H1 (cell line): ENCODE measurements around the gene PLEKHH3. TPM values are rescaled to one million over a fixed set of nuclear protein-coding genes. Genes with fewer than 3 reads are reported as not detected.

ENCODE experiments used
- microRNA-seq, 2 experiments: library from miRNA; unstranded; fragments of <30 nt; microRNA quantifications; one replicate each; pipeline versions ENCODE4 to v1.2.0, GENCODE V29; 2016 to 2020; ENCODE audit warnings: borderline microRNAs expressed in 2 of 2, borderline number of aligned reads in 2 of 2, borderline replicate concordance in 1 of 2
- polyA plus RNA-seq, 7 experiments: library from polyadenylated mRNA; depleted of rRNA in 3 of 7; stranded (reverse) in 5 of 7; unstranded in 2 of 7; fragments of >200 nt in 5 of 7; fragments of 200-250 nt in 2 of 7; gene quantifications; 1 replicate in 5 of 7; 2 replicates in 1 of 7; 4 replicates in 1 of 7; pipeline versions ENCODE4 v1.2.1 to v1.2.3, GENCODE V29; 2011 to 2013; ENCODE audit warnings: missing spikeins in 2 of 7, mixed read lengths in 2 of 7
- small RNA-seq: library from polyadenylated mRNA; stranded (forward); fragments of <200 nt; extraction: miRNeasy Mini kit (QIAGEN cat#:217004); gene quantifications from one replicate; pipeline ENCODE3, GENCODE V24; 2013; ENCODE audit not compliant: insufficient read depth
- total RNA-seq: library from RNA; stranded (reverse); fragmentation: NEBNext Ultra II Directional; extraction: Animal tissue kit (Norgen Biotek cat#: 25700); gene quantifications from 2 replicates; pipeline ENCODE4 v1.2.1, GENCODE V29; 2021

PLEKHH3 gene
- total and polyA plus RNA-seq, 2 of the 8 experiments (the other 6 are each of a cell fraction or from before 2014, with no cell fraction given) = 11.1 to 13.5 TPM

Small RNA genes within 50 kb of the gene (microRNA-seq; reads per million reads assigned to microRNA genes)
- 0 to 0.23 reads per million in 2 experiments for gene MIR6780A

Small RNA genes within 50 kb of the gene (small RNA-seq; reads per million reads assigned to genes)
- gene MIR6780A = not detected

Other genes starting within 250 kb of the PLEKHH3 start
- gene ATP6V0A1, start 218.1 kb downstream of the PLEKHH3 start, total RNA-seq = 55.3 and 57.3 TPM in 2 replicates
- 63.4 and 77.4 TPM in 2 replicates for gene ATP6V0A1, start 218.1 kb downstream of the PLEKHH3 start, polyA plus RNA-seq (2011; rRNA removed)
- 19.4 and 21.3 TPM in 2 replicates for gene NAGLU, start 140.8 kb downstream of the PLEKHH3 start, total RNA-seq
- 21.6 and 34.5 TPM in 2 replicates for gene NAGLU, start 140.8 kb downstream of the PLEKHH3 start, polyA plus RNA-seq (2011; rRNA removed)
- gene HSD17B1, start 124.1 kb downstream of the PLEKHH3 start, total RNA-seq = 0.88 and 1.1 TPM in 2 replicates
- gene HSD17B1, start 124.1 kb downstream of the PLEKHH3 start, polyA plus RNA-seq (2011; rRNA removed) = 1.0 and 1.8 TPM in 2 replicates
- gene COASY, start 114.8 kb downstream of the PLEKHH3 start, total RNA-seq = 100 and 109 TPM in 2 replicates
- 64.5 and 110 TPM in 2 replicates for gene COASY, start 114.8 kb downstream of the PLEKHH3 start, polyA plus RNA-seq (2011; rRNA removed)
- 27.5 and 34.2 TPM in 2 replicates for gene MLX, start 109.9 kb downstream of the PLEKHH3 start, total RNA-seq
- 25.4 and 27.0 TPM in 2 replicates for gene MLX, start 109.9 kb downstream of the PLEKHH3 start, polyA plus RNA-seq (2011; rRNA removed)
- gene PSMC3IP, start 99.3 kb downstream of the PLEKHH3 start, total RNA-seq = 21.9 and 22.7 TPM in 2 replicates
- 9.5 and 11.5 TPM in 2 replicates for gene PSMC3IP, start 99.3 kb downstream of the PLEKHH3 start, polyA plus RNA-seq (2011; rRNA removed)
- gene RETREG3, start 67.6 kb downstream of the PLEKHH3 start, total RNA-seq = 39.6 and 42.6 TPM in 2 replicates
- 23.7 and 27.0 TPM in 2 replicates for gene RETREG3, start 67.6 kb downstream of the PLEKHH3 start, polyA plus RNA-seq (2011; rRNA removed)
- gene TUBG1, start 67.3 kb downstream of the PLEKHH3 start, total RNA-seq = 107 and 109 TPM in 2 replicates
- 208 and 276 TPM in 2 replicates for gene TUBG1, start 67.3 kb downstream of the PLEKHH3 start, polyA plus RNA-seq (2011; rRNA removed)
- gene TUBG2, start 17.7 kb downstream of the PLEKHH3 start, total RNA-seq = 13.0 and 14.8 TPM in 2 replicates
- 16.6 and 31.2 TPM in 2 replicates for gene TUBG2, start 17.7 kb downstream of the PLEKHH3 start, polyA plus RNA-seq (2011; rRNA removed)
- 0.75 and 1.1 TPM in 2 replicates for gene CCR10, start 4.8 kb upstream of the PLEKHH3 start, total RNA-seq
- gene CCR10, start 4.8 kb upstream of the PLEKHH3 start, polyA plus RNA-seq (2011; rRNA removed) = 4.0 and 5.7 TPM in 2 replicates
- gene CNTNAP1, start 5.5 kb upstream of the PLEKHH3 start, total RNA-seq = 4.7 and 5.2 TPM in 2 replicates
- gene CNTNAP1, start 5.5 kb upstream of the PLEKHH3 start, polyA plus RNA-seq (2011; rRNA removed) = 10.0 and 13.5 TPM in 2 replicates
- gene EZH1, start 68.0 kb upstream of the PLEKHH3 start, total RNA-seq = 18.5 and 20.8 TPM in 2 replicates
- 17.4 and 22.9 TPM in 2 replicates for gene EZH1, start 68.0 kb upstream of the PLEKHH3 start, polyA plus RNA-seq (2011; rRNA removed)
- gene RAMP2, start 84.2 kb upstream of the PLEKHH3 start, total RNA-seq = 12.0 and 13.4 TPM in 2 replicates
- gene RAMP2, start 84.2 kb upstream of the PLEKHH3 start, polyA plus RNA-seq (2011; rRNA removed) = 41.5 and 41.7 TPM in 2 replicates
- 83.9 and 88.2 TPM in 2 replicates for gene VPS25, start 96.5 kb upstream of the PLEKHH3 start, total RNA-seq
- gene VPS25, start 96.5 kb upstream of the PLEKHH3 start, polyA plus RNA-seq (2011; rRNA removed) = 150 and 188 TPM in 2 replicates
- gene WNK4, start 103.6 kb upstream of the PLEKHH3 start, total RNA-seq = 1.2 and 1.7 TPM in 2 replicates
- gene WNK4, start 103.6 kb upstream of the PLEKHH3 start, polyA plus RNA-seq (2011; rRNA removed) = 0.21 and 0.86 TPM in 2 replicates
- gene COA3, start 121.7 kb upstream of the PLEKHH3 start, total RNA-seq = 68.4 and 71.2 TPM in 2 replicates
- gene COA3, start 121.7 kb upstream of the PLEKHH3 start, polyA plus RNA-seq (2011; rRNA removed) = 137 and 143 TPM in 2 replicates
- gene CNTD1, start 121.9 kb upstream of the PLEKHH3 start, total RNA-seq = not detected in 2 replicates
- 0.08 TPM in 1 of 2 replicates, not detected in the other for gene CNTD1, start 121.9 kb upstream of the PLEKHH3 start, polyA plus RNA-seq (2011; rRNA removed)
- gene BECN1, start 147.3 kb upstream of the PLEKHH3 start, total RNA-seq = 55.4 and 64.2 TPM in 2 replicates
- 31.5 and 38.8 TPM in 2 replicates for gene BECN1, start 147.3 kb upstream of the PLEKHH3 start, polyA plus RNA-seq (2011; rRNA removed)
- 223 and 224 TPM in 2 replicates for gene PSME3, start 156.4 kb upstream of the PLEKHH3 start, total RNA-seq
- gene PSME3, start 156.4 kb upstream of the PLEKHH3 start, polyA plus RNA-seq (2011; rRNA removed) = 109 and 149 TPM in 2 replicates
- gene AOC2, start 167.6 kb upstream of the PLEKHH3 start, total RNA-seq = 4.0 and 4.2 TPM in 2 replicates
- gene AOC2, start 167.6 kb upstream of the PLEKHH3 start, polyA plus RNA-seq (2011; rRNA removed) = 4.7 and 7.2 TPM in 2 replicates
- gene AOC3, start 174.2 kb upstream of the PLEKHH3 start, total RNA-seq = 2.1 and 2.7 TPM in 2 replicates
- gene AOC3, start 174.2 kb upstream of the PLEKHH3 start, polyA plus RNA-seq (2011; rRNA removed) = 2.5 and 4.1 TPM in 2 replicates
- gene G6PC1, start 223.8 kb upstream of the PLEKHH3 start, total RNA-seq = not detected in 2 replicates
- 0.02 TPM in 1 of 2 replicates, not detected in the other for gene G6PC1, start 223.8 kb upstream of the PLEKHH3 start, polyA plus RNA-seq (2011; rRNA removed)